Subcutaneous adipose tissue (tissue), 4 donors: ENCODE results near the gene BARHL2. TPM values are rescaled to one million over a fixed set of nuclear protein-coding genes. Genes with fewer than 3 reads are reported as not detected.

ENCODE experiments used
- total RNA-seq, 4 donors: library from RNA; depleted of rRNA; stranded (reverse); fragments of >200 nt; gene quantifications; one replicate each; pipeline ENCODE4 v1.1.0, GENCODE V29; 2016
- TF ChIP-seq, protein P1 (sequence below): fragments of 450-650 bp; IDR thresholded peaks from one replicate; pipeline ENCODE4 v1.5.1; 2016; ENCODE audit warnings: low read depth, mild to moderate bottlenecking, control low read depth, antibody characterized with exemption, moderate library complexity

The BARHL2 gene
- total RNA-seq, 4 donors from 2014 or later: not detected

DNA sequence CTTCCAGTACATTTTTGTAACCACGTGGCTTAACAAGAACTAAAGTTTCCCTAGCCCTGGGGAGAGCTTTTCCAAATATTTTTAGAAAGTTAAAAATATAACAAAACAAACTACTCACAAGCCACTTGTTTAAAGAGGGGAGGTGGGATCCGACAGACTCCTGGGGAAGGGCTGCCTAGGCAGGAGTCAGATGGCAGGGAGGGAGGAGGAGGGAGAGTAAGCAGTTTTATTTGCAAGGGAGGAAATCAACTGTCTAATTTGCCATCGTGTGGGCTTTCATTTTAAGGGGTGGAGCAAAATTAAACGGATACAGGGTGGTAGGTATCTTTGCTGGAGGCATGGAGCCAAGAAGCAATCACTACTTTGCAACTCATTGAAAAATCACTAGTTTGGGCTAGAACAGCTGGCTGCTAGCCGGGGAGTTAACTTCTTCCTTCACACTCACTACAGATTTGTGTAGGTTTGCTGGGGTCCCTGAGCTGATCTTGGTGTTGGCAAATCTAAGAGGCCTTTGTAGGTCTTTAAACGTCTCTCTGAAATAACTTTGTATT is 8.8 kb downstream of the BARHL2 start:
- TF ChIP-seq, protein P1, sequence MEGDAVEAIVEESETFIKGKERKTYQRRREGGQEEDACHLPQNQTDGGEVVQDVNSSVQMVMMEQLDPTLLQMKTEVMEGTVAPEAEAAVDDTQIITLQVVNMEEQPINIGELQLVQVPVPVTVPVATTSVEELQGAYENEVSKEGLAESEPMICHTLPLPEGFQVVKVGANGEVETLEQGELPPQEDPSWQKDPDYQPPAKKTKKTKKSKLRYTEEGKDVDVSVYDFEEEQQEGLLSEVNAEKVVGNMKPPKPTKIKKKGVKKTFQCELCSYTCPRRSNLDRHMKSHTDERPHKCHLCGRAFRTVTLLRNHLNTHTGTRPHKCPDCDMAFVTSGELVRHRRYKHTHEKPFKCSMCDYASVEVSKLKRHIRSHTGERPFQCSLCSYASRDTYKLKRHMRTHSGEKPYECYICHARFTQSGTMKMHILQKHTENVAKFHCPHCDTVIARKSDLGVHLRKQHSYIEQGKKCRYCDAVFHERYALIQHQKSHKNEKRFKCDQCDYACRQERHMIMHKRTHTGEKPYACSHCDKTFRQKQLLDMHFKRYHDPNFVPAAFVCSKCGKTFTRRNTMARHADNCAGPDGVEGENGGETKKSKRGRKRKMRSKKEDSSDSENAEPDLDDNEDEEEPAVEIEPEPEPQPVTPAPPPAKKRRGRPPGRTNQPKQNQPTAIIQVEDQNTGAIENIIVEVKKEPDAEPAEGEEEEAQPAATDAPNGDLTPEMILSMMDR: no peak

DNA sequence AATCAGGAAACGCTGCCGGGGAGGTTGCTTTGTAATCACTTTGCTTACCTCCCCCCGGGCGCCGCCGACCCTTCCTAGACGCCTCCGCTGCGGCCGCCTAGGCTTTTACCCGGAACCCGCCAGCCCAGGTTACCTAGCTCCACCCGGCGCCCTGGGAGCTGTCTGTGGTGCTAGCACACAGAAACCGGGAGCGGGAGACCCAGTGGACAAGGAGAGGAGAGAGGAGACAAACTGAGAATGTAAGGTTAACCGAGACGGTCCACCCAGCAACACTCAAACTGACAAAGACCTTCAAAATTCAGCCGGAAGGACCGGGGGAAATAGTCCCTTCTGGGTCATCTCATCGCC is 9.8 kb downstream of the BARHL2 start:
- TF ChIP-seq, protein P1: no peak

- TF ChIP-seq, protein P1: no peak
These were observed 10.4 kb downstream of the BARHL2 start for GRCh38 chr1:90706437-90707362.

DNA sequence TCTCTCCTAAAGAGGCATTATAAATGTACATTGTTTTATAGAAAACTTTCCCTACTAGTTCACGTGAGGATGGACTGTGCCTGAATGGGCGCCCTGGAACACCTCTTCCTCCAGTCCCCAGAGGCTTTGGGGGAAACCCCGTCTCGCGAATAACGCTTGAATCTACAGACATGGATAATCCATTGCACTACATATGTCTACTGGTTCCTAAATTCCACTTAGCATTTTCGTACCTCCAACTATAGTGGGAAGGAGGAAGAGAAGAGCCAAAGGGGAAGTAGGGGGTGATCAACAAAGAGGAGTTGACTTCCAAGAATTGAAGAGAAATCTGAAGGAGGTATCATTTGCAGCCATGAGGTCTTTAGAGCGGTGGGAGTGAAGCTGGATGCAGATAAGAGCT is 11.1 kb downstream of the BARHL2 start:
- TF ChIP-seq, protein P1: no peak

DNA sequence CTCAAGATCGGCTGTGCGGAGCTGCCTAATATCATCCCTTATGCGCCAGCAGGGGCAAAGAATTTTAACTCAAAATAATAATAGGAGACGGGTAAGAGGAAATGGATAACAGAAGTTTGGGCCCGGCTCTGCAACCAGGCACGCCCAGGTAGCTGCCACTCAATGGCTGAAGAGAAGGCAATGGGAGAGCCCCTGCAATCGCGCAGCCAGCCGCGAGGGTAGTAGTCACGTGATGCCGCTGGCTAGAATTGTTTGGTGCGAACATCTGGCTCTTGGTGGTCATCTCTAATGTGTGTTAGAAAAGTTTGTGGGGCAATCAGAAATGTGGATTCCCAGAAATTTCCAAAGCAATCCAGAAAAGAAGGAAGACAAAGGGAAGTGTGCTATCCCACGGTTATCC is 12.3 kb downstream of the BARHL2 start:
- TF ChIP-seq, protein P1: no peak

DNA sequence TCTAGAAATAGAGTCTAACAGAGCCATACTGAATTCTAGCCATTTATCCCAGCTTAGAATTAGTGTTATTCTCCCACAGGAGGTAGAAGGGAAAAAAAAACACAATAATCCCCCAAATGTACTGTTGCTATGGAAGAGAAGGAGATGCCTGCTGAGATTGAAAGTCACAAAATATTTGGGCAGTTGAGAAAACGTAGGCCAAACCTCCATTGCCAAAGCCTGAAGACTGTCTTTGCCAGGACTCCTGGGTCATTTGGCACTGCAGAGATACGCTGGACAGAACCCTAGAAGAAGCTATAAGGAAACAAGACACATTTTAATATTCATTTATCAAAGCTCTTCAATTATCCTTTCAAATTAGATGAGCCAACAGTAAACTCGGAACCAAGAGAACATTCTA is 22.3 kb downstream of the BARHL2 start:
- TF ChIP-seq, protein P1: no peak

DNA sequence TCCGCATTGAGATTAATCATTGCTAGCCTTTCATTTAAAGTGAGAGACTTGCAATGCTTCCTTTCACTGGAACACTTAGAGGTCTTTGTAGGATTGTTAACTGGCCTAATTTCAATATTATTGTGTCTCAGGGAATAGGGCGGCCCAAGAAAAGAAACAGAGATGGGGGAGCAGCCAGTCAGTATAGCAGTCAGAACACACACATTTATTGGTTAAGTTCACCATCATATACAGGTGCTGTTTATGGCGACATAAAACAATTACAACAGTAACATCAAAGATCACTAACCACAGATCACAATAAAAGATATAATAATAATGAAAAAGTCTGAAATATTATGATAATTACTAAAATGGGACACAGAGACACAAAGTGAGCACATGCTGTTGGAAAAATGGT is 29.4 kb downstream of the BARHL2 start:
- TF ChIP-seq, protein P1: no peak
